Activated CD4-positive, alpha-beta T cell treated with anti-CD3 and anti-CD28 coated beads, Interleukin-2, Interleukin-4, amounts not matched to agents 100 ng/mL and 50 ng/mL, durations not matched to agents 16 hours and 8 hours (primary cell): Measurements from ENCODE around the gene PLGLB2.
"Not testable (repeated sequence)": the region's sequence is repeated elsewhere in the genome, so short reads cannot be mapped to it uniquely, and the experiment has no call there.

Experiments used
- DNase-seq: peaks from one replicate; pipeline ENCODE4 v3.0.0-alpha.2; 2020; ENCODE audit warnings: low spot score

Gene PLGLB2

DNA sequence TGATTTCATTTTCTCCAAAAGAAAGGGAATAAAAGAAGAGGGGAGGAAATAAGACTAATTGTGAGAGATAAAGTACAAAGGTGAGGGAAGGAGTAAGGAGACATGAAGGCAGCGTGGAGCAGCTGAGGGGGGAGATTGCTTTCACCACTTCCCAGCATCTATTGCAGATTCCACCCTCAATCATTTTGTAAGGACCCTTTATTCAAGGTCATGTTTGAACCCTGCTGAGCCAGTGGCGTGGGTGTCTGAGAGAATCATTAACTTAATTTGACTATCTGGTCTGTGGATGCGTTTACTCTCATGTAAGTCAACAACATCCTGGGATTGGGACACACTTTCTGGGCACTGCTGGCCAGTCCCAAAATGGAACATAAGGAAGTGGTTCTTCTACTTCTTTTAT, at the start of gene PLGLB2:
Gene PLGLB2 (plus strand): TSS at position 297 of the 400 bp plus-strand sequence. CDS start 67 bp downstream, at position 364.
- not testable (repeated sequence) for DNase-seq

- DNase-seq: peak; percentile 46
These were observed 43.1 kb upstream of the PLGLB2 start for GRCh38 chr2:87704572-87705323.

DNA sequence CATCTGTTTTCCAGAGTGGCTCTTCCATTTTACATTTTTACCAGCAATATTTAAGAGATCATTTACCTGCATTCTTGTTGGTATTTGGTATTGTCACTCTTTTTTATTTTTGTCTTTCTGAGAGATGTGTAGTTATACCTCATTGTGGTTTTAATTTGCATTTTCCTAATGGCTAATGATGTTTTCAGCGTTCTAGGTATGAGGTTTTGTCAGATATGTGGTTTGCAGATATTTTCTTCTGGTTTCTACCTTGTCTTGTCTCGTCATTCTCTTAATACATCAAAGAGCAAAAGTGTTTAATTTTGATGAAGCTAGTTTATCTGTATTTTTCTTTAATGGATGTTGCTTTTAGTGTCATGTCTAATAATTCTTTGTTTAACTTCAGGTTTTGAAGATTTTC, 39.5 kb upstream of the PLGLB2 start:
- DNase-seq: not testable (repeated sequence)

DNA sequence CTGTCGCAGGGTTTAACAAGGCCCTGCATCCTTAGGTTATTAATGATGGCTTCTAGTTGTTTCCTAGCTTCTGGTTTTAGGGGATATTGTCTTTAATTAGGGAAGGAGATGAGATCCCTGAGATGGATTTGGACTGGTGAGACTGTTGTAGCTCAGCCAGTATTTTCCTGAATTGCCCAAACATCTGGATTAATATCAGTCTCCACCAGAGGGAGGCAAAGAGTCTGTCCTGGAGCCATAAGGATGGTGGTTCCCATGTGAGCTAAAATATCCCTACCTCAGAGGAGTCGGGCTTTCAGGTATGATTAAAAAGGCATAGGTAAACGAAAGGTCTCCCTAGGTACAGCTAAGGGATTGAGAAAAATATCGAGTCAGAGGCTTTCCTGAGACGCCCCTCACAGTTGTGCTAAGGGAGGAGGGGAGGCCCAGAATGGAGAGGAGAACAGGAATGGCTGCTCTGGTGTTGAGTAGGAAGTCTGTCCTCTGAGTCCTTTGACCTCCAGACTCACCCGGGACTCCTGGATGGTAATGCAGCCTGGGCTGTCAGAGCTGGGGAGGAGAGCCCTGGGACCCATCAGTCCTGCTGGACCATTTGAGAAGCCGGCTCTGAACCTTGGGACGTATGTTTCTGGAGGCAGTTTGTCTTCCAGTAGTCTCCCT, 19.8 kb upstream of the PLGLB2 start:
- DNase-seq: not testable (repeated sequence)

DNA sequence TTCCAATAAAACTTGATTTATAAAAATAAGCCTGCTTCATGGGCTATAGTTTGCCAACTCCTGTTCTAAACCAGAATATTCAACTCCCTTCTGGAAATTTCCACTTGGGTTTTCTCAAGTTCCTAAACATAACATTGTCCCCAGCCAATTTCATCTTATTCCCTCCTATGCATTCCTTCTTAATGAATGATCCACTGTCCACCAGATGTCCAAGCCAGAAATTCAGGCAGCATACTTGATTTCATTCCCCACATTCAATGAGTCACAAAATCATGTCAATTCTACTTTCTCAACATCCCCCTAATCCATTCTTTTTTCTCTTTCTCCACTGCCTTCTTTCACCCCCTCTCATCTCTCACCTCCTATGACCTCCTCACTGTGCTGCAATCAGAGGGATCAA, 7.0 kb upstream of the PLGLB2 start:
- DNase-seq: not testable (repeated sequence)

GRCh38 chr2:87742393-87743108, 5.3 kb upstream of the PLGLB2 start:
- not testable (repeated sequence) for DNase-seq

- not testable (repeated sequence) for DNase-seq
These were observed 4.2 kb upstream of the PLGLB2 start for GRCh38 chr2:87743638-87744037.

- DNase-seq: not testable (repeated sequence)
These were observed 2.4 kb upstream of the PLGLB2 start for GRCh38 chr2:87745353-87745951.

GRCh38 chr2:87748524-87748923, 637 bp downstream of the PLGLB2 start:
- not testable (repeated sequence) for DNase-seq

- not testable (repeated sequence) for DNase-seq
These were observed 2.7 kb downstream of the PLGLB2 start for GRCh38 chr2:87750560-87750959.

- DNase-seq: not testable (repeated sequence)
These were observed 6.9 kb downstream of the PLGLB2 start for GRCh38 chr2:87754759-87755158.
